Thoracic aorta (tissue), 2 donors: ENCODE measurements around the gene PET100. TPM values are rescaled to one million over a fixed set of nuclear protein-coding genes. Genes with fewer than 3 reads are reported as not detected.
A peak's percentile ranks its signal among the peaks of the same experiment; 100 is the strongest.

Experiments used
- ATAC-seq: fragments of 150-250 bp; one replicate; pipeline ENCODE4 v1.8.0; 2017; ENCODE audit warnings: low read depth; ENCODE audit not compliant: insufficient number of reproducible peaks, low FRiP score
- DNase-seq: peaks from one replicate; pipeline ENCODE4 v3.0.0-alpha.2; 2020; ENCODE audit warnings: low spot score
- H3K27ac ChIP-seq, 2 donors: fragments of 200-600 bp; sonication (generic); 1 replicate in 1 of 2; 2 replicates in 1 of 2; pipeline ENCODE4 v1.5.1; 2016; ENCODE audit warnings: mild to moderate bottlenecking in 2 of 2, moderate library complexity in 2 of 2
- H3K27me3 ChIP-seq: fragments of 200-600 bp; sonication (generic); replicated peaks from 2 replicates; pipeline ENCODE4 v1.6.0; 2016; ENCODE audit warnings: mild to moderate bottlenecking; ENCODE audit not compliant: insufficient read depth
- H3K36me3 ChIP-seq: fragments of 200-600 bp; sonication (generic); one replicate; pipeline ENCODE4 v1.5.1; 2016
- H3K4me1 ChIP-seq, 2 donors: fragments of 200-600 bp; sonication (generic); 1 replicate in 1 of 2; 2 replicates in 1 of 2; pipeline versions ENCODE4 v1.5.1 to v1.6.0; 2016; ENCODE audit warnings: low read depth in 2 of 2, mild to moderate bottlenecking in 1 of 2; ENCODE audit not compliant: control insufficient read depth in 1 of 2
- H3K4me3 ChIP-seq: fragments of 200-600 bp; sonication (generic); 2 replicates; pipeline ENCODE4 v1.5.1; 2016; ENCODE audit warnings: mild to moderate bottlenecking
- H3K9me3 ChIP-seq: fragments of 200-600 bp; sonication (generic); 2 replicates; pipeline ENCODE4 v1.5.1; 2016
- total RNA-seq, 2 donors: library from RNA; depleted of rRNA; stranded (reverse); fragments of >200 nt; gene quantifications; one replicate each; pipeline versions ENCODE4 v1.1.0 to v1.2.3, GENCODE V29; 2016
- TF ChIP-seq, protein P1 (sequence below): fragments of 200-600 bp; sonication (generic); IDR thresholded peaks from one replicate; pipeline ENCODE4 v1.5.1; 2019; ENCODE audit warnings: antibody characterized with exemption

The PET100 gene
- total RNA-seq, 2 donors from 2014 or later = 4.5 to 11.9 TPM

GRCh38 chr19:7637374-7638256 is 8.0 kb downstream of the PET100 start:
- H3K4me1 ChIP-seq = no peaks in the 10 kb centered on the region
- H3K36me3 ChIP-seq = no peaks in the 10 kb centered on the region
- ATAC-seq (no peak), DNase-seq (no peak)
- peak overlapping the region; percentile 65 for H3K4me3 ChIP-seq
- no peaks in the 10 kb centered on the region for H3K27me3 ChIP-seq
- no peaks in the 10 kb centered on the region for H3K9me3 ChIP-seq
- H3K27ac ChIP-seq = peak overlapping the region in 1 of 2 donors; percentile 8
- TF ChIP-seq, protein P1, sequence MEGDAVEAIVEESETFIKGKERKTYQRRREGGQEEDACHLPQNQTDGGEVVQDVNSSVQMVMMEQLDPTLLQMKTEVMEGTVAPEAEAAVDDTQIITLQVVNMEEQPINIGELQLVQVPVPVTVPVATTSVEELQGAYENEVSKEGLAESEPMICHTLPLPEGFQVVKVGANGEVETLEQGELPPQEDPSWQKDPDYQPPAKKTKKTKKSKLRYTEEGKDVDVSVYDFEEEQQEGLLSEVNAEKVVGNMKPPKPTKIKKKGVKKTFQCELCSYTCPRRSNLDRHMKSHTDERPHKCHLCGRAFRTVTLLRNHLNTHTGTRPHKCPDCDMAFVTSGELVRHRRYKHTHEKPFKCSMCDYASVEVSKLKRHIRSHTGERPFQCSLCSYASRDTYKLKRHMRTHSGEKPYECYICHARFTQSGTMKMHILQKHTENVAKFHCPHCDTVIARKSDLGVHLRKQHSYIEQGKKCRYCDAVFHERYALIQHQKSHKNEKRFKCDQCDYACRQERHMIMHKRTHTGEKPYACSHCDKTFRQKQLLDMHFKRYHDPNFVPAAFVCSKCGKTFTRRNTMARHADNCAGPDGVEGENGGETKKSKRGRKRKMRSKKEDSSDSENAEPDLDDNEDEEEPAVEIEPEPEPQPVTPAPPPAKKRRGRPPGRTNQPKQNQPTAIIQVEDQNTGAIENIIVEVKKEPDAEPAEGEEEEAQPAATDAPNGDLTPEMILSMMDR = no peak

DNA sequence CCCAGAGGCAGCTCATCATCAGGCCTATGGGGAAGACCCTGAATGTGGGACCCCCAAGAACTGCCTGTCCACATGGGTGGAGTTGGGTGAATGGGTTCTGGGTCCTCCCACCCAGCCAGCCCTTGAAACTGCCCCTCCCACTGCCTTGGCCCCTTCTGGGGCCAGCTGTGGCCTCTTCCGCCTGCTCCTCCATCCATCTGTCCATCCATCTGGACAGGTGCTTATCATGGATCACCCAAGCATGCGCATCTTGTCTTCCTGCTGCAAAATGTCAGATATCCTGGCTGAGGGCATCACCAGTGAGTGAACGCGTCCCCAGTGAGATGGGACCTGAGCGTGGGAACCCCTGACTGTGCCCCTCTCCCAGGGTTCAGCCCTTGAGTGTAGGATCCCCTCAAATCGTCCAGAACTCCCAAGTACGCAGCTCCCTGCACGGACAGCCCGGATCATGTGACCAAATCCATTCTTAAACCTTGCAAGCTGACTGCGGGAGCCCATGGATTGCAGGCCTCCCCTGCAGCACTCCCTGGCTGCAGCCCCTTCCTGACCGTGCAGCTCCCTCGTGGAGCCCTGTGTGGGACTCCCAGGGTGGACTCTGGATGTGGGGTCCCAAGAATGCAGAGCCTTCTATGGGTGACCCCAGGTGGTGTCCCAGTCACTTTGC is 9.3 kb downstream of the PET100 start:
- DNase-seq (no peak), ATAC-seq (no peak)
- Histone ChIP-seq H3K27ac (no peak overlapping the region), H3K36me3 (no peaks in the 10 kb centered on the region), H3K9me3 (no peaks in the 10 kb centered on the region), H3K27me3 (no peaks in the 10 kb centered on the region), H3K4me1 (no peaks in the 10 kb centered on the region), H3K4me3 (no peak overlapping the region)
- TF ChIP-seq, protein P1 = no peak

GRCh38 chr19:7639863-7640348 is 10.3 kb downstream of the PET100 start:
- ATAC-seq (no peak), DNase-seq (no peak)
- Histone ChIP-seq H3K27ac (no peak overlapping the region), H3K4me3 (no peak overlapping the region), H3K4me1 (no peaks in the 10 kb centered on the region), H3K36me3 (no peaks in the 10 kb centered on the region), H3K9me3 (no peaks in the 10 kb centered on the region), H3K27me3 (no peaks in the 10 kb centered on the region)
- TF ChIP-seq, protein P1 = no peak

DNA sequence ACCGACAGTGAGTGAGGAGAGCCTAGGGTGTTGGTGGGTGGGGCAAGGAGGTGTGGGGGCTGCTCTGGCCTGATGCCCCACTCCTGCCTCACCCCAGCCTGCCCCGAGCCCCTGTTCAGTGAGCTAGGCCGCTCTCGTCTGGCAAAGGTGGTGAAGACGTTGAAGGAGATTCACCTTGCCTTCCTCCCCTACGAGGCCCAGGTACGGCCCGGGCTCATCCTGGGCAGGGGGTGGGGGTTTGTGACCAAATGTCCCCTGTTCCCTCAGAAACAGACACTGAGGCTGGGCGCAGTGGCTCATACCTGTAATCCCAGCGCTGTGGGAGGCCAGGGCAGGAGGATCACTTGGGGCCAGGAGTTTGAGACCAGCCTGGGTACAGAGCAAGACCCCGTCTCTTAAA is 11.2 kb downstream of the PET100 start:
- Histone ChIP-seq H3K4me1 (no peaks in the 10 kb centered on the region), H3K27ac (no peak overlapping the region), H3K27me3 (no peaks in the 10 kb centered on the region), H3K4me3 (no peak overlapping the region), H3K9me3 (no peaks in the 10 kb centered on the region), H3K36me3 (no peaks in the 10 kb centered on the region)
- TF ChIP-seq, protein P1 = no peak
- DNase-seq = no peak
- ATAC-seq = no peak
